GM12878 (cell line): ENCODE data around the gene IGFBP6. TPM values are rescaled to one million over a fixed set of nuclear protein-coding genes. Genes with fewer than 3 reads are reported as not detected.

Experiments used
- ATAC-seq: fragments of 200-7000 bp; cut with Tn5 transposase; 3 replicates; pipeline ENCODE4 v1.9.1; 2020; ENCODE audit warnings: mild to moderate bottlenecking, moderate library complexity
- BruUV-seq: library from RNA; stranded (reverse); fragments of 400-500 nt; replicated peaks from 2 replicates; lab custom pipeline; 2021; lab: Mats Ljungman, UMichigan
- CTCF ChIA-PET: fragments of 300-600 bp; sonication (Branson Sonifier 250); formaldehyde crosslinking; extraction: SDS; loops from one replicate; lab custom pipeline; 2021; ENCODE audit warnings: inconsistent platforms; lab: Yijun Ruan, JAX
- POLR2A ChIA-PET: fragments of 350-600 bp; formaldehyde crosslinking; extraction: SDS; loops from one replicate; lab custom pipeline; 2021; ENCODE audit warnings: inconsistent platforms; lab: Charles Lee
- RAD21 ChIA-PET: fragments of 300-600 bp; sonication (Branson Sonifier 250); formaldehyde crosslinking; loops from one replicate; lab custom pipeline; 2023; ENCODE audit warnings: antibody characterized with exemption; ENCODE audit not compliant: unreplicated experiment; lab: Charles Lee
- SMC1A ChIA-PET: fragments of 300-600 bp; sonication (Branson Sonifier 250); formaldehyde crosslinking; loops from one replicate; lab custom pipeline; 2023; ENCODE audit not compliant: unreplicated experiment, uncharacterized antibody; lab: Charles Lee
- DNase-seq: peaks from one replicate; pipeline ENCODE4 v3.0.0-alpha.2; 2011; ENCODE audit warnings: low read depth, low spot score
- FAIRE-seq: peaks from 3 replicates; lab custom pipeline; 2011; peaks lifted over from hg19 to GRCh38; lab: Jason Lieb, UNC
- H2AFZ ChIP-seq: 2 replicates; pipeline ENCODE4 v1.6.0; 2011; ENCODE audit warnings: low read depth, low read length, control low read depth; ENCODE audit not compliant: control insufficient read depth
- H3K27ac ChIP-seq: 2 replicates; pipeline ENCODE4 v1.5.1; 2011; ENCODE audit warnings: control low read depth; ENCODE audit not compliant: control insufficient read depth, insufficient read depth
- H3K27me3 ChIP-seq, 2 experiments: replicated peaks in 1 of 2; 2 replicates each; pipeline versions ENCODE4 v1.6.0 to v1.6.1; 2011; ENCODE audit warnings: low read length in 1 of 2; ENCODE audit not compliant: control insufficient read depth in 2 of 2, insufficient read depth in 2 of 2
- H3K36me3 ChIP-seq, 2 experiments: 2 replicates each; pipeline ENCODE4 v1.5.1; 2011; ENCODE audit warnings: low read length in 1 of 2; ENCODE audit not compliant: control insufficient read depth in 2 of 2, insufficient read depth in 2 of 2
- H3K4me1 ChIP-seq: 2 replicates; pipeline ENCODE4 v1.6.1; 2011; ENCODE audit warnings: mild to moderate bottlenecking, low read length, moderate library complexity, mixed read lengths; ENCODE audit not compliant: control insufficient read depth, insufficient read depth
- H3K4me2 ChIP-seq: 2 replicates; pipeline ENCODE4 v1.6.0; 2011; ENCODE audit warnings: control low read depth; ENCODE audit not compliant: control insufficient read depth, insufficient read depth
- H3K4me3 ChIP-seq: fragments of 200-600 bp; sonication (generic); 2 replicates; pipeline ENCODE4 v1.5.1; 2016
- H3K79me2 ChIP-seq: 2 replicates; pipeline ENCODE4 v1.6.0; 2011; ENCODE audit warnings: low read length; ENCODE audit not compliant: control insufficient read depth, insufficient read depth
- H3K9ac ChIP-seq: 2 replicates; pipeline ENCODE4 v1.8.0; 2011; ENCODE audit warnings: low read length, control low read depth, mixed read lengths; ENCODE audit not compliant: control insufficient read depth, insufficient read depth
- H3K9me3 ChIP-seq: replicated peaks from 3 replicates; pipeline ENCODE4 v1.5.1; 2011; ENCODE audit warnings: mild to moderate bottlenecking, low read length; ENCODE audit not compliant: control insufficient read depth, insufficient read depth
- H4K20me1 ChIP-seq: 2 replicates; pipeline ENCODE4 v1.6.0; 2011; ENCODE audit not compliant: control insufficient read depth, insufficient read depth
- E2F8 ChIP-seq: fragments of 450-650 bp; IDR thresholded peaks from 2 replicates; pipeline ENCODE4 v1.6.1; 2018; ENCODE audit warnings: mild to moderate bottlenecking, low read depth, moderate library complexity; ENCODE audit not compliant: partially characterized antibody
- FOXM1 ChIP-seq: IDR thresholded peaks from 2 replicates; pipeline ENCODE4 v1.6.1; 2012; ENCODE audit warnings: low read depth, mild to moderate bottlenecking, inconsistent platforms, low read length, moderate library complexity
- IKZF2 ChIP-seq, 2 experiments: fragments of 450-650 bp; IDR thresholded peaks; 2 replicates each; pipeline ENCODE4 v1.6.1; 2017; ENCODE audit warnings: mild to moderate bottlenecking in 2 of 2, moderate library complexity in 2 of 2
- MLLT1 ChIP-seq: fragments of 450-650 bp; IDR thresholded peaks from 2 replicates; pipeline ENCODE4 v1.6.1; 2016; ENCODE audit warnings: mild to moderate bottlenecking
- NFIC ChIP-seq: IDR thresholded peaks from 2 replicates; pipeline ENCODE4 v1.6.1; 2012; ENCODE audit warnings: low read depth, mild to moderate bottlenecking, inconsistent platforms, low read length, moderate library complexity
- NR2F1 ChIP-seq: fragments of 450-650 bp; conservative IDR thresholded peaks from 2 replicates; pipeline ENCODE4 v1.6.1; 2017; ENCODE audit warnings: mild to moderate bottlenecking
- POU2F2 ChIP-seq: IDR thresholded peaks from 3 replicates; pipeline ENCODE4 v1.6.1; 2011; ENCODE audit warnings: low read depth, mild to moderate bottlenecking, low read length, borderline replicate concordance
- RELB ChIP-seq: fragments of 450-650 bp; IDR thresholded peaks from 2 replicates; pipeline ENCODE4 v1.6.1; 2017; ENCODE audit warnings: low read depth, mild to moderate bottlenecking, moderate library complexity
- RUNX3 ChIP-seq: IDR thresholded peaks from 2 replicates; pipeline ENCODE4 v1.6.1; 2012; ENCODE audit warnings: low read length, inconsistent platforms
- TCF7 ChIP-seq: IDR thresholded peaks from 2 replicates; pipeline ENCODE4 v1.6.1; 2014; ENCODE audit warnings: antibody characterized with exemption, borderline replicate concordance
- WGBS: methylation state at CpG from one replicate; pipeline ENCODE4 v1.1.6; 2016; ENCODE audit warnings: low lambda C conversion rate; ENCODE audit not compliant: insufficient replicate concordance, insufficient coverage; ENCODE audit errors: missing lambda C conversion rate; 5-methylcytosine and 5-hydroxymethylcytosine counted together
- in situ Hi-C: fragments of 300-500 bp; cut with MboI; formaldehyde crosslinking; loops from 9 replicates; pipeline ENCODE4 v1.14.3; 2018; ENCODE audit warnings: mixed read lengths
- intact Hi-C: fragments of 100-400 bp; cut with micrococcal nuclease; formaldehyde crosslinking; loops from one replicate; pipeline ENCODE4 v1.14.2; 2022; ENCODE audit not compliant: unreplicated experiment
- polyA plus RNA-seq, 11 experiments: library from polyadenylated mRNA; depleted of rRNA in 4 of 11; unstranded in 6 of 11; stranded (reverse) in 5 of 11; fragments of >200 nt; fragmentation: Nextera tagmentation in 4 of 11; fragmentation: Illumina TruSeq in 1 of 11; extraction: Ambion mirVana in 4 of 11; extraction: Trizol in 1 of 11; gene quantifications; 1 replicate in 1 of 11; 2 replicates in 10 of 11; pipeline versions ENCODE4 v1.2.1 to v1.2.3, GENCODE V29; 2011 to 2016; ENCODE audit warnings: inconsistent platforms in 2 of 11, missing spikeins in 2 of 11, low read depth in 1 of 11
- total RNA-seq, 4 experiments: library from RNA; depleted of rRNA in 3 of 4; stranded (reverse); fragments of >200 nt in 3 of 4; fragmentation: Illumina TruSeq in 1 of 4; extraction: Trizol in 1 of 4; gene quantifications; 2 replicates each; pipeline versions ENCODE4 v1.2.1 to v1.2.3, GENCODE V29; 2013 to 2021

IGFBP6 gene
- total and polyA plus RNA-seq, 10 of the 15 experiments (the other 5 are each of a cell fraction or from before 2014, with no cell fraction given): 0.09 to 0.87 (median 0.56) TPM; not detected in 3

GRCh38 chr12:53101931-53102781, 4.7 kb downstream of the IGFBP6 start (continued):
- TF ChIP-seq TCF7 (no peak), MLLT1 (no peak)

GRCh38 chr12:53102883-53103807, 5.7 kb downstream of the IGFBP6 start, which contains the start of gene SOAT2:
SOAT2 (plus strand) TSS chr12:53103486; CDS start chr12:53103578, 92 bp downstream.
- BruUV-seq: no TSS peak
- peaks cover 22% of the 10 kb centered on the region for H3K4me1 ChIP-seq
- H3K4me2 ChIP-seq: peak within 1 kb of the TSS; percentile 62
- H4K20me1 ChIP-seq: no peaks in the 10 kb centered on the region
- peak; percentile 64 for FAIRE-seq
- peaks cover 0 to 6% of the 10 kb centered on the region in 2 experiments; a peak in 2 of 4 replicates for H3K27me3 ChIP-seq
- H3K36me3 ChIP-seq: no peaks in the 10 kb centered on the region
- no peaks in the 10 kb centered on the region for H3K79me2 ChIP-seq
- intact Hi-C loops (no loop called here), in situ Hi-C loops (no loop called here)
- DNase-seq: peak; percentile 68
- H3K9me3 ChIP-seq: no peaks in the 10 kb centered on the region
- no peak within 1 kb of the TSS for H3K4me3 ChIP-seq
- POLR2A ChIA-PET: interaction anchor here (0.6 to 1.8 kb wide), 10 partner anchors 10 to 165 kb away, joined by 3 to 12 read pairs (median 4); partner anchors contain the start of genes ESPL1 and SPRYD3
- CTCF ChIA-PET: interaction anchor here (0.5 to 11.8 kb wide), 17 partner anchors 9 to 242 kb away, joined by 3 to 355 read pairs (median 5); partner anchors contain the start of genes AAAS, ESPL1 and SPRYD3
- SMC1A ChIA-PET: interaction anchor here (0.9 to 7.0 kb wide), 20 partner anchors 8 to 192 kb away, joined by 3 to 126 read pairs (median 4); partner anchors contain the start of genes CSAD, PFDN5, SPRYD3 and ZNF740
- ATAC-seq: peak; percentile 77
- no peak within 1 kb of the TSS for H3K9ac ChIP-seq
- peak within 1 kb of the TSS; percentile 20; the same call in 1 of the 2 replicates for H3K27ac ChIP-seq
- H2AFZ ChIP-seq: peak within 1 kb of the TSS; percentile 51
- WGBS: 55% methylated on average over 20 of the region's 23 CpGs
- RAD21 ChIA-PET: interaction anchor here (0.7 to 2.7 kb wide), 10 partner anchors 9 to 192 kb away, joined by 3 to 35 read pairs (median 4); partner anchors contain the start of genes PFDN5 and SPRYD3
- TF ChIP-seq IKZF2 (IDR thresholded peaks at IDR 0.05): peak in 1 of 2 experiments; percentile 24; a peak in 2 of 4 replicates
- TF ChIP-seq POU2F2: peak; percentile 57; the same call in 1 of the 3 replicates
- no peak for TF ChIP-seq RELB
- no peak for TF ChIP-seq E2F8
- peak; percentile 29; the same call in 1 of the 2 replicates for TF ChIP-seq NR2F1
- TF ChIP-seq RUNX3: peak; percentile 73
- no peak for TF ChIP-seq FOXM1
- no peak for TF ChIP-seq NFIC
